Activated CD4-positive, CD25-positive, alpha-beta regulatory T cell (primary cell): ENCODE results near the gene MDM4.
"Not testable (repeated sequence)": the region's sequence is repeated elsewhere in the genome, so short reads cannot be mapped to it uniquely, and the experiment has no call there.

Experiments
- DNase-seq, 4 experiments: peaks; one replicate each; lab custom pipeline; 2025; lab: John Stamatoyannopoulos, UW

Gene MDM4

GRCh38 chr1:204562075-204562990, 46.1 kb downstream of the MDM4 start:
- DNase-seq = no peak

- no peak for DNase-seq
Observed at GRCh38 chr1:204563307-204563706, 47.1 kb downstream of the MDM4 start.

GRCh38 chr1:204563780-204564179, 47.6 kb downstream of the MDM4 start:
- DNase-seq = no peak

- no peak for DNase-seq
Observed at GRCh38 chr1:204564835-204565234, 48.6 kb downstream of the MDM4 start.

- DNase-seq = peak in 2 of 4 experiments; percentile 11 to 18
Observed at GRCh38 chr1:204565617-204566582, 49.7 kb downstream of the MDM4 start.

- DNase-seq = no peak
Observed at GRCh38 chr1:204566583-204566955, 50.4 kb downstream of the MDM4 start.

GRCh38 chr1:204567071-204567470, 50.9 kb downstream of the MDM4 start:
- DNase-seq = no peak

GRCh38 chr1:204568576-204569315, 52.5 kb downstream of the MDM4 start:
- DNase-seq = no peak

- DNase-seq = no peak
Observed at GRCh38 chr1:204569478-204569877, 53.3 kb downstream of the MDM4 start.

- not testable (repeated sequence) for DNase-seq
Observed at GRCh38 chr1:204570021-204570420, 53.8 kb downstream of the MDM4 start.

- DNase-seq = no peak
Observed at GRCh38 chr1:204571128-204571527, 54.9 kb downstream of the MDM4 start.

- DNase-seq = no peak
Observed at GRCh38 chr1:204571631-204572030, 55.4 kb downstream of the MDM4 start.

GRCh38 chr1:204572923-204573922, 57.0 kb downstream of the MDM4 start:
- DNase-seq = no peak

GRCh38 chr1:204574016-204574864, 58.0 kb downstream of the MDM4 start:
- DNase-seq = no peak

GRCh38 chr1:204574865-204575163, 58.6 kb downstream of the MDM4 start:
- no peak for DNase-seq

GRCh38 chr1:204575221-204576190, 59.3 kb downstream of the MDM4 start:
- DNase-seq = no peak

GRCh38 chr1:204576422-204576821, 60.2 kb downstream of the MDM4 start:
- DNase-seq = no peak

- DNase-seq = no peak
Observed at GRCh38 chr1:204577794-204578478, 61.7 kb downstream of the MDM4 start.
